ENCODE data around the gene CHKB. TPM values are rescaled to one million over a fixed set of nuclear protein-coding genes. Genes with fewer than 3 reads are reported as not detected.
A peak's percentile ranks its signal among the peaks of the same experiment; 100 is the strongest.
"Not testable (repeated sequence)": the region's sequence is repeated elsewhere in the genome, so short reads cannot be mapped to it uniquely, and the experiment has no call there.

CHKB gene
- 28.3 TPM for total RNA-seq

GRCh38 chr22:50582493-50583293 is at the start of gene CHKB:
Gene CHKB, minus strand, starts transcription at chr22:50582849. Its CDS starts 68 bp downstream, at chr22:50582781.
- peak; percentile 99 for DNase-seq

GRCh38 chr22:50630376-50630775 is 47.7 kb upstream of the CHKB start:
- no peak for DNase-seq

GRCh38 chr22:50628543-50629134 is 46.0 kb upstream of the CHKB start:
- DNase-seq, result no peak

GRCh38 chr22:50627642-50628542 is 45.2 kb upstream of the CHKB start, which contains the start of gene ARSA:
Gene ARSA, minus strand, starts transcription at chr22:50628152. Its CDS starts 373 bp downstream, at chr22:50627779.
- DNase-seq, result peak; percentile 58

- no peak for DNase-seq
Observed at GRCh38 chr22:50626850-50627641, 44.4 kb upstream of the CHKB start.

GRCh38 chr22:50626314-50626849 is 43.7 kb upstream of the CHKB start:
- DNase-seq, result no peak

- no peak for DNase-seq
Observed at GRCh38 chr22:50625568-50626313, 43.1 kb upstream of the CHKB start.

GRCh38 chr22:50625131-50625567 is 42.5 kb upstream of the CHKB start:
- DNase-seq, result no peak

GRCh38 chr22:50624347-50625130 is 41.9 kb upstream of the CHKB start:
- DNase-seq, result no peak

- no peak for DNase-seq
Observed at GRCh38 chr22:50622723-50623327, 40.2 kb upstream of the CHKB start.

GRCh38 chr22:50621948-50622722 is 39.5 kb upstream of the CHKB start:
- no peak for DNase-seq

- no peak for DNase-seq
Observed at GRCh38 chr22:50621356-50621880, 38.8 kb upstream of the CHKB start.

- peak; percentile 73 for DNase-seq
Observed at GRCh38 chr22:50620593-50621355, 38.1 kb upstream of the CHKB start.

GRCh38 chr22:50614296-50614695 is 31.6 kb upstream of the CHKB start:
- not testable (repeated sequence) for DNase-seq

- DNase-seq, result no peak
Observed at GRCh38 chr22:50613291-50613981, 30.8 kb upstream of the CHKB start.

- no peak for DNase-seq
Observed at GRCh38 chr22:50612528-50613221, 30.0 kb upstream of the CHKB start.

Measured in skin of body (tissue), 2 donors.